Vagina (tissue), 2 donors: ENCODE results near the gene PTP4A1. TPM values are rescaled to one million over a fixed set of nuclear protein-coding genes. Genes with fewer than 3 reads are reported as not detected.
"Not testable (repeated sequence)": the region's sequence is repeated elsewhere in the genome, so short reads cannot be mapped to it uniquely, and the experiment has no call there.

ENCODE experiments used
- DNase-seq, 2 donors: peaks; one replicate each; pipeline ENCODE4 v3.0.0-alpha.2; 2017; ENCODE audit errors: extremely low spot score in 2 of 2
- H3K27ac ChIP-seq: fragments of 200-600 bp; sonication (generic); one replicate; pipeline ENCODE4 v1.5.1; 2019
- H3K27me3 ChIP-seq: fragments of 200-600 bp; sonication (generic); one replicate; pipeline ENCODE4 v1.5.1; 2019
- H3K36me3 ChIP-seq, 2 donors: fragments of 200-600 bp; sonication (generic); one replicate each; pipeline ENCODE4 v1.5.1; 2017 to 2019
- H3K4me1 ChIP-seq: fragments of 200-600 bp; sonication (generic); one replicate; pipeline ENCODE4 v1.5.1; 2019
- H3K4me3 ChIP-seq, 2 donors: fragments of 200-600 bp; sonication (generic); 1 replicate in 1 of 2; 2 replicates in 1 of 2; pipeline ENCODE4 v1.5.1; 2016 to 2019
- H3K9me3 ChIP-seq: fragments of 200-600 bp; sonication (generic); one replicate; pipeline ENCODE4 v1.5.1; 2019
- POLR2A ChIP-seq, 2 donors: fragments of 450-650 bp; IDR thresholded peaks; one replicate each; pipeline ENCODE4 v1.6.1; 2017; ENCODE audit warnings: antibody characterized with exemption in 2 of 2, mild to moderate bottlenecking in 2 of 2, moderate library complexity in 2 of 2
- POLR2AphosphoS5 ChIP-seq, 2 donors: sonication (generic); formaldehyde crosslinking; IDR thresholded peaks; one replicate each; pipeline ENCODE4 v1.9.0; 2017; ENCODE audit warnings: antibody characterized with exemption in 2 of 2, mild to moderate bottlenecking in 2 of 2, low read depth in 1 of 2; ENCODE audit not compliant: insufficient read depth in 1 of 2
- intact Hi-C: fragments of 100-400 bp; cut with DNase I; formaldehyde crosslinking; loops from one replicate; pipeline ENCODE4 v1.15.1; 2023
- total RNA-seq: library from RNA; depleted of rRNA; stranded (reverse); fragments of >200 nt; gene quantifications from one replicate; pipeline ENCODE4 v1.2.3, GENCODE V29; 2016
- TF ChIP-seq, protein P1 (sequence below), 3 experiments: fragments of 450-650 bp in 2 of 3; fragments of 200-600 bp in 1 of 3; sonication (generic) in 1 of 3; IDR thresholded peaks; one replicate each; pipeline ENCODE4 v1.5.1; 2017 to 2019; ENCODE audit warnings: antibody characterized with exemption in 3 of 3, mild to moderate bottlenecking in 2 of 3, moderate library complexity in 2 of 3

Gene PTP4A1
- total RNA-seq, result 29.5 TPM

- Histone ChIP-seq H3K27ac (peak within 1 kb of the TSS; percentile 100), H3K4me1 (peaks cover 24% of the 10 kb centered on the region), H3K9me3 (no peaks in the 10 kb centered on the region), H3K27me3 (no peaks in the 10 kb centered on the region), H3K36me3 (peaks cover 0 to 4% of the 10 kb centered on the region in 2 donors), H3K4me3 (peak within 1 kb of the TSS; percentile 92 to 93)
- intact Hi-C loops, result loop anchor here (2.0 kb wide), 1 partner anchor 65 kb away; no protein-coding TSS in a partner anchor
- peak; percentile 96 to 98 for DNase-seq
- TF ChIP-seq POLR2AphosphoS5 (IDR thresholded peaks at IDR 0.05; ENCODE audit: insufficient read depth in 1 of 2, low read depth in 1 of 2) (peak; percentile 7 to 93), POLR2A (IDR thresholded peaks at IDR 0.05) (peak; percentile 91 to 99)
- TF ChIP-seq, protein P1, sequence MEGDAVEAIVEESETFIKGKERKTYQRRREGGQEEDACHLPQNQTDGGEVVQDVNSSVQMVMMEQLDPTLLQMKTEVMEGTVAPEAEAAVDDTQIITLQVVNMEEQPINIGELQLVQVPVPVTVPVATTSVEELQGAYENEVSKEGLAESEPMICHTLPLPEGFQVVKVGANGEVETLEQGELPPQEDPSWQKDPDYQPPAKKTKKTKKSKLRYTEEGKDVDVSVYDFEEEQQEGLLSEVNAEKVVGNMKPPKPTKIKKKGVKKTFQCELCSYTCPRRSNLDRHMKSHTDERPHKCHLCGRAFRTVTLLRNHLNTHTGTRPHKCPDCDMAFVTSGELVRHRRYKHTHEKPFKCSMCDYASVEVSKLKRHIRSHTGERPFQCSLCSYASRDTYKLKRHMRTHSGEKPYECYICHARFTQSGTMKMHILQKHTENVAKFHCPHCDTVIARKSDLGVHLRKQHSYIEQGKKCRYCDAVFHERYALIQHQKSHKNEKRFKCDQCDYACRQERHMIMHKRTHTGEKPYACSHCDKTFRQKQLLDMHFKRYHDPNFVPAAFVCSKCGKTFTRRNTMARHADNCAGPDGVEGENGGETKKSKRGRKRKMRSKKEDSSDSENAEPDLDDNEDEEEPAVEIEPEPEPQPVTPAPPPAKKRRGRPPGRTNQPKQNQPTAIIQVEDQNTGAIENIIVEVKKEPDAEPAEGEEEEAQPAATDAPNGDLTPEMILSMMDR (IDR thresholded peaks at IDR 0.05), result no peak
These were observed at the start of gene PTP4A1, which contains the start of gene LOC128125822 for GRCh38 chr6:63572044-63572746. PTP4A1 (plus strand) TSS chr6:63572480; CDS start chr6:63576881, 4,401 bp downstream. LOC128125822 (plus strand) TSS chr6:63572480.

DNA sequence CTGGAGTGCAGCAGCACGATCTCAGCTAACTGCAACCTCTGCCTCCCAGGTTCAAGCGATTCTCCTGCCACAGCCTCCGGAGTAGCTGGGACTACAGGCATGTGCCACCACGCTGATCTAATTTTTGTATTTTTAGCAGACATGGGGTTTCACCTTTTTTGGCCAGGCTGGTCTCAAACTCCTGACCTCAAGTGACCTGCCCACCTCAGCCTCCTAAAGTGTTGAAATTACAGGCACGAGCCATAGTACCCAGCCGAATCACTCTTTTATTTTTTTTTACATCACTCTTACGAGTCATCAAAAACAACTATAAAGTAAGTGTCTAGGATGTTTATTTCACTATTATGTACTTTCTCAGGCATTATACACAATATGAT is 49.4 kb upstream of the PTP4A1 start:
- H3K4me3 ChIP-seq, H3K27me3 ChIP-seq, H3K36me3 ChIP-seq, intact Hi-C loops, DNase-seq, H3K27ac ChIP-seq, H3K9me3 ChIP-seq, H3K4me1 ChIP-seq: not testable (repeated sequence)

- intact Hi-C loops, result no loop called here
- H3K9me3 ChIP-seq, result no peaks in the 10 kb centered on the region
- peaks cover 7% of the 10 kb centered on the region for H3K4me1 ChIP-seq
- DNase-seq, result no peak
- H3K27ac ChIP-seq, result no peak overlapping the region
- no peaks in the 10 kb centered on the region for H3K36me3 ChIP-seq
- TF ChIP-seq, protein P1 (IDR thresholded peaks at IDR 0.05), result no peak
- TF ChIP-seq POLR2AphosphoS5 (IDR thresholded peaks at IDR 0.05; ENCODE audit: insufficient read depth in 1 of 2, low read depth in 1 of 2) (no peak), POLR2A (IDR thresholded peaks at IDR 0.05) (no peak)
- H3K27me3 ChIP-seq, result no peaks in the 10 kb centered on the region
- no peak overlapping the region for H3K4me3 ChIP-seq
These were observed 48.6 kb upstream of the PTP4A1 start for GRCh38 chr6:63523630-63524029.

DNA sequence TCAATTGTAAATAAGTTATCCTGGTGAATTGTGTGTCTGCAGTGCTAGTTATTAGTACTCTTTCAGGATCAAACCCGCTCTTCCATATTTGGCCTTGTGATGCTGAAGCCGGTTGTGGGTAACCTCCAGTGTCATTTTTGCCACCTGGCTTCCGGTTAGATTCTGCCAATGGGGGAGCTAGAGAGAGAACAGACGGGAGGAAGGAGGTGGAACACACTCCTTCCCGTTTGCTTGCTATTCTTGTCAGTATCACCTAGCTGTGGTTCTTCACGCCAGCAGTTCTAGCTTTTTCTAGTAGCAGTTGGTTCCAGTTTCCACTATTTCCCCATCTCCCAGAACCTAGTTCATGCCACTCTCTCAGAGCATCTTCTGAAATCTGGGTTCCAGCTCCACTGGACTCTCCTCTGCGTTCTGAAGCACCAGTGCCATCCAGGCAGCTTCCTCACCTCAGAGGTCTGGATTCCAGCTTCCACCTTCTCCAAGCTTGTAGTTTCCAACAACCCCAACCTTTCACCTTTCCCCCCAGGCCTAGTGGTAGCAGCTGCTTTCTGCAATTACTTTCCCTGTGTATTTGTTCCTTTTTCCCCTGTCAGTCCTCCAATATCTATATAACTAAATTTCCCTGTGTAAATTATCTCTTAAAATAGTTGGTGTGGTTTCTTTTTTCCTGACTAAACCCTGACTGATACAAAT is 46.9 kb upstream of the PTP4A1 start:
- no peak for DNase-seq
- no peak overlapping the region for H3K4me3 ChIP-seq
- no peak overlapping the region for H3K27ac ChIP-seq
- H3K4me1 ChIP-seq, result peaks cover 7% of the 10 kb centered on the region
- no peaks in the 10 kb centered on the region for H3K36me3 ChIP-seq
- no peaks in the 10 kb centered on the region for H3K27me3 ChIP-seq
- intact Hi-C loops, result no loop called here
- no peaks in the 10 kb centered on the region for H3K9me3 ChIP-seq
- TF ChIP-seq POLR2AphosphoS5 (IDR thresholded peaks at IDR 0.05; ENCODE audit: insufficient read depth in 1 of 2, low read depth in 1 of 2), result no peak
- TF ChIP-seq, protein P1 (IDR thresholded peaks at IDR 0.05), result no peak
- TF ChIP-seq POLR2A (IDR thresholded peaks at IDR 0.05), result no peak

DNA sequence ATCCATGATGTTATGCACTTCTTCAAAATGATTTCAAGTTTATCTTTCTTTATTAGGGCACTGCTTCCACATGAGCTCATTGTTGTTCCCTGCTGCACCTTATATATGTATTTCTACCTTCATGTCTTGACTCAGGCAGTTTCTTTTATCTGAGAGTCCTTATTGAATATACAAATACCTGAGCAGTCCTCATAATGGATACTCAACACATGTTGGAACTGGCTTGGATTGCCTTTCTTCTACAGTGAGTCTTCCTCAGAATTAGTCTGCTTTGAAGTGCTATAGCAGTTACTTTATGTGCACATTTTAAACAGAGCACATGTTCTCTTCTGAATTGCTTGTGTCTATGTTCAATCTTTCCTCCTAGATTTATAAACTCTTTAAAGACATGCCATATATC is 45.3 kb upstream of the PTP4A1 start:
- Histone ChIP-seq H3K4me3 (no peak overlapping the region), H3K9me3 (no peaks in the 10 kb centered on the region), H3K27ac (no peak overlapping the region), H3K27me3 (no peaks in the 10 kb centered on the region), H3K36me3 (no peaks in the 10 kb centered on the region), H3K4me1 (peaks cover 7% of the 10 kb centered on the region)
- TF ChIP-seq POLR2AphosphoS5 (IDR thresholded peaks at IDR 0.05; ENCODE audit: insufficient read depth in 1 of 2, low read depth in 1 of 2), result no peak
- no peak for TF ChIP-seq POLR2A (IDR thresholded peaks at IDR 0.05)
- TF ChIP-seq, protein P1 (IDR thresholded peaks at IDR 0.05), result no peak
- intact Hi-C loops, result no loop called here
- DNase-seq, result no peak
